ENCODE data around the gene EVC.

Gene EVC

GRCh38 chr4:5710065-5710960, 688 bp upstream of the EVC start:
- no peak overlapping the region for H3K9ac ChIP-seq (ENCODE audit: low read length)
- H3K4me1 ChIP-seq (ENCODE audit: control insufficient read depth, insufficient read depth, low read length), result peaks cover 18% of the 10 kb centered on the region
- H3K27me3 ChIP-seq (ENCODE audit: control insufficient read depth, insufficient read depth, low read length), result no peaks in the 10 kb centered on the region
- peak overlapping the region; percentile 60 for H3K27ac ChIP-seq (ENCODE audit: low read depth, low read length)
- H3K36me3 ChIP-seq (ENCODE audit: control insufficient read depth, insufficient read depth, low read length), result no peaks in the 10 kb centered on the region
- peak overlapping the region; percentile 51 for H3K4me3 ChIP-seq (ENCODE audit: low read length)

- H3K36me3 ChIP-seq (ENCODE audit: control insufficient read depth, insufficient read depth, low read length), result no peaks in the 10 kb centered on the region
- peak overlapping the region; percentile 65 for H3K27ac ChIP-seq (ENCODE audit: low read depth, low read length)
- peak overlapping the region; percentile 22 for H3K9ac ChIP-seq (ENCODE audit: low read length)
- H3K27me3 ChIP-seq (ENCODE audit: control insufficient read depth, insufficient read depth, low read length), result no peaks in the 10 kb centered on the region
- peak overlapping the region; percentile 64 for H3K4me3 ChIP-seq (ENCODE audit: low read length)
- peaks cover 18% of the 10 kb centered on the region for H3K4me1 ChIP-seq (ENCODE audit: control insufficient read depth, insufficient read depth, low read length)
Observed at GRCh38 chr4:5711479-5712184, 631 bp downstream of the EVC start.

- Histone ChIP-seq H3K4me3 (ENCODE audit: low read length) (no peak overlapping the region), H3K9ac (ENCODE audit: low read length) (no peak overlapping the region), H3K27ac (ENCODE audit: low read depth, low read length) (no peak overlapping the region), H3K4me1 (ENCODE audit: control insufficient read depth, insufficient read depth, low read length) (peaks cover 16% of the 10 kb centered on the region), H3K27me3 (ENCODE audit: control insufficient read depth, insufficient read depth, low read length) (no peaks in the 10 kb centered on the region), H3K36me3 (ENCODE audit: control insufficient read depth, insufficient read depth, low read length) (no peaks in the 10 kb centered on the region)
Observed at GRCh38 chr4:5712517-5712916, 1.5 kb downstream of the EVC start.

GRCh38 chr4:5712931-5713330, 1.9 kb downstream of the EVC start:
- no peak overlapping the region for H3K4me3 ChIP-seq (ENCODE audit: low read length)
- H3K4me1 ChIP-seq (ENCODE audit: control insufficient read depth, insufficient read depth, low read length), result peaks cover 13% of the 10 kb centered on the region
- no peak overlapping the region for H3K27ac ChIP-seq (ENCODE audit: low read depth, low read length)
- H3K9ac ChIP-seq (ENCODE audit: low read length), result no peak overlapping the region
- H3K27me3 ChIP-seq (ENCODE audit: control insufficient read depth, insufficient read depth, low read length), result no peaks in the 10 kb centered on the region
- H3K36me3 ChIP-seq (ENCODE audit: control insufficient read depth, insufficient read depth, low read length), result no peaks in the 10 kb centered on the region

GRCh38 chr4:5713861-5714260, 2.9 kb downstream of the EVC start:
- Histone ChIP-seq H3K36me3 (ENCODE audit: control insufficient read depth, insufficient read depth, low read length) (no peaks in the 10 kb centered on the region), H3K4me1 (ENCODE audit: control insufficient read depth, insufficient read depth, low read length) (peaks cover 13% of the 10 kb centered on the region), H3K9ac (ENCODE audit: low read length) (no peak overlapping the region), H3K27me3 (ENCODE audit: control insufficient read depth, insufficient read depth, low read length) (no peaks in the 10 kb centered on the region), H3K27ac (ENCODE audit: low read depth, low read length) (no peak overlapping the region), H3K4me3 (ENCODE audit: low read length) (no peak overlapping the region)

GRCh38 chr4:5715357-5715756, 4.4 kb downstream of the EVC start:
- no peak overlapping the region for H3K27ac ChIP-seq (ENCODE audit: low read depth, low read length)
- H3K27me3 ChIP-seq (ENCODE audit: control insufficient read depth, insufficient read depth, low read length), result no peaks in the 10 kb centered on the region
- H3K9ac ChIP-seq (ENCODE audit: low read length), result no peak overlapping the region
- no peak overlapping the region for H3K4me3 ChIP-seq (ENCODE audit: low read length)
- peaks cover 7% of the 10 kb centered on the region for H3K4me1 ChIP-seq (ENCODE audit: control insufficient read depth, insufficient read depth, low read length)
- H3K36me3 ChIP-seq (ENCODE audit: control insufficient read depth, insufficient read depth, low read length), result peaks cover 4% of the 10 kb centered on the region

GRCh38 chr4:5716391-5716790, 5.4 kb downstream of the EVC start:
- Histone ChIP-seq H3K4me3 (ENCODE audit: low read length) (no peak overlapping the region), H3K27ac (ENCODE audit: low read depth, low read length) (no peak overlapping the region), H3K36me3 (ENCODE audit: control insufficient read depth, insufficient read depth, low read length) (peaks cover 4% of the 10 kb centered on the region)

GRCh38 chr4:5717449-5718158, 6.6 kb downstream of the EVC start:
- Histone ChIP-seq H3K36me3 (ENCODE audit: control insufficient read depth, insufficient read depth, low read length) (peaks cover 4% of the 10 kb centered on the region), H3K4me3 (ENCODE audit: low read length) (no peak overlapping the region), H3K9ac (ENCODE audit: low read length) (no peak overlapping the region), H3K27me3 (ENCODE audit: control insufficient read depth, insufficient read depth, low read length) (no peaks in the 10 kb centered on the region), H3K27ac (ENCODE audit: low read depth, low read length) (no peak overlapping the region), H3K4me1 (ENCODE audit: control insufficient read depth, insufficient read depth, low read length) (peaks cover 2% of the 10 kb centered on the region)

More at GRCh38 chr4:5716391-5716790, 5.4 kb downstream of the EVC start:
- Histone ChIP-seq H3K4me1 (ENCODE audit: control insufficient read depth, insufficient read depth, low read length) (peaks cover 7% of the 10 kb centered on the region), H3K27me3 (ENCODE audit: control insufficient read depth, insufficient read depth, low read length) (no peaks in the 10 kb centered on the region), H3K9ac (ENCODE audit: low read length) (no peak overlapping the region)

- no peak overlapping the region for H3K9ac ChIP-seq (ENCODE audit: low read length)
- H3K4me3 ChIP-seq (ENCODE audit: low read length), result no peak overlapping the region
- no peaks in the 10 kb centered on the region for H3K27me3 ChIP-seq (ENCODE audit: control insufficient read depth, insufficient read depth, low read length)
- H3K27ac ChIP-seq (ENCODE audit: low read depth, low read length), result no peak overlapping the region
- H3K4me1 ChIP-seq (ENCODE audit: control insufficient read depth, insufficient read depth, low read length), result no peaks in the 10 kb centered on the region
- peaks cover 4% of the 10 kb centered on the region for H3K36me3 ChIP-seq (ENCODE audit: control insufficient read depth, insufficient read depth, low read length)
Observed at GRCh38 chr4:5718411-5718810, 7.4 kb downstream of the EVC start.

GRCh38 chr4:5719350-5720055, 8.5 kb downstream of the EVC start:
- H3K27ac ChIP-seq (ENCODE audit: low read depth, low read length), result no peak overlapping the region
- H3K4me3 ChIP-seq (ENCODE audit: low read length), result no peak overlapping the region
- no peak overlapping the region for H3K9ac ChIP-seq (ENCODE audit: low read length)
- H3K36me3 ChIP-seq (ENCODE audit: control insufficient read depth, insufficient read depth, low read length), result peaks cover 4% of the 10 kb centered on the region
- H3K4me1 ChIP-seq (ENCODE audit: control insufficient read depth, insufficient read depth, low read length), result no peaks in the 10 kb centered on the region
- H3K27me3 ChIP-seq (ENCODE audit: control insufficient read depth, insufficient read depth, low read length), result no peaks in the 10 kb centered on the region

GRCh38 chr4:5720157-5720850, 9.3 kb downstream of the EVC start:
- Histone ChIP-seq H3K9ac (ENCODE audit: low read length) (no peak overlapping the region), H3K4me1 (ENCODE audit: control insufficient read depth, insufficient read depth, low read length) (no peaks in the 10 kb centered on the region), H3K27me3 (ENCODE audit: control insufficient read depth, insufficient read depth, low read length) (no peaks in the 10 kb centered on the region), H3K27ac (ENCODE audit: low read depth, low read length) (no peak overlapping the region), H3K4me3 (ENCODE audit: low read length) (no peak overlapping the region), H3K36me3 (ENCODE audit: control insufficient read depth, insufficient read depth, low read length) (peaks cover 4% of the 10 kb centered on the region)
